NCI-H146 treated with DMSO at 0.1 percent for 48 hours (cell line): ENCODE results near the gene ANGPTL2.
"Not testable (repeated sequence)": the region's sequence is repeated elsewhere in the genome, so short reads cannot be mapped to it uniquely, and the experiment has no call there.

Experiments used
- DNase-seq: peaks from one replicate; lab custom pipeline; 2025; ENCODE audit not compliant: unreplicated experiment; lab: John Stamatoyannopoulos, UW

ANGPTL2 gene, protein sequence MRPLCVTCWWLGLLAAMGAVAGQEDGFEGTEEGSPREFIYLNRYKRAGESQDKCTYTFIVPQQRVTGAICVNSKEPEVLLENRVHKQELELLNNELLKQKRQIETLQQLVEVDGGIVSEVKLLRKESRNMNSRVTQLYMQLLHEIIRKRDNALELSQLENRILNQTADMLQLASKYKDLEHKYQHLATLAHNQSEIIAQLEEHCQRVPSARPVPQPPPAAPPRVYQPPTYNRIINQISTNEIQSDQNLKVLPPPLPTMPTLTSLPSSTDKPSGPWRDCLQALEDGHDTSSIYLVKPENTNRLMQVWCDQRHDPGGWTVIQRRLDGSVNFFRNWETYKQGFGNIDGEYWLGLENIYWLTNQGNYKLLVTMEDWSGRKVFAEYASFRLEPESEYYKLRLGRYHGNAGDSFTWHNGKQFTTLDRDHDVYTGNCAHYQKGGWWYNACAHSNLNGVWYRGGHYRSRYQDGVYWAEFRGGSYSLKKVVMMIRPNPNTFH

GRCh38 chr9:127122176-127123063 is at the start of gene ANGPTL2:
ANGPTL2 (minus strand) TSS chr9:127122635; CDS start chr9:127108731, 13,904 bp downstream.
- DNase-seq, result no peak

DNA sequence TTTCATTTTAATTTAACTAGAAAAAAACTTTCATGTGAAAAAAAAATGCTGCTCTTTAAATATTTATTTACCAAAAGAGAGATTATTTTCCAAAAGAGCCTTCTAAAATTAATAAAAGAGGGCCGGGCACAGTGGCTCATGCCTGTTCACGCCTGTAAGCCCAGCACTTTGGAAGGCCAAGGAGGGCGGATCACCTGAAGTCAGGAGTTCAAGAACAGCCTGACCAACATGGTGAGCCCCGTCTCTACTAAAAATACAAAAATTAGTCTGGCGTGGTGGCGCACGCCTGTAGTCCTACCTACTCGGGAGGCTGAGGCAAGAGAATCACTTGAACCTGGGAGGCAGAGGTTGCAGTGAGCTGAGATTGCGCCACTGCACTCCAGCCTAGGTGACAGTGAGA is 48.9 kb upstream of the ANGPTL2 start:
- DNase-seq, result not testable (repeated sequence)

- no peak for DNase-seq
Measured at GRCh38 chr9:127170652-127171051, 48.2 kb upstream of the ANGPTL2 start.

DNA sequence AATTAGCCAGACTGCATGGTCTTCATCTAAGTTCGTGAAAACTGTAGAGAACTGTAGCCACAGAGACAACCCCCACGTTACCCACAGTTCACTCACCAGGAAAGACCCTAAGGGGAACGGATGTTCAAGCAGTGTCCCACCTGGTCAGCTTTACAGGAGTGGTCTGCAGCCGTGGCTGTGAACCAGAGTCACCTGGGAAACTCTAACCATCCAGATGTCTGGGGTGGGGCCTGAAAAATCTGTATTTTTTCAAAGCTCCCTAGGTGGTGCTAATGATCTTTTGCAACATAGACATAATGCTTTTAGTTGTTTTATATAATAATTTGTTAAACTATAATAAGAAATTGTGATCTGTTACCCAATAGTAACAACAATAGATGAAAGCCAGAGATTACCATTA is 47.7 kb upstream of the ANGPTL2 start:
- DNase-seq, result no peak

DNA sequence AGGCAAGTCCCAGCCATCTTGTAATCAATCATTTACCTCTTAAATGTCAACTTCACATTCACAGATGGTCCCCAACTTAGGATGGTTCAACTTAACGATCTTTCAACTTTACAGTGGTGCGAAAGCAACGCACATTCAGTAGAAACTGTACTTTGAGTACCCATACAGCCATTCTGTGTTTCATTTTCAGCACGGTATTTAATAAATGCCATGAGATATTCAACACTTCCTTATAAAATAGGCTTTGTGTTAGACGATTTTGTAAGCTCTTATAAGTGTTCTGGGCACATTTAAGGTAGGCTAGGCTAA is 47.1 kb upstream of the ANGPTL2 start:
- no peak for DNase-seq

- DNase-seq, result no peak
Measured at GRCh38 chr9:127168756-127169574, 46.5 kb upstream of the ANGPTL2 start.

DNA sequence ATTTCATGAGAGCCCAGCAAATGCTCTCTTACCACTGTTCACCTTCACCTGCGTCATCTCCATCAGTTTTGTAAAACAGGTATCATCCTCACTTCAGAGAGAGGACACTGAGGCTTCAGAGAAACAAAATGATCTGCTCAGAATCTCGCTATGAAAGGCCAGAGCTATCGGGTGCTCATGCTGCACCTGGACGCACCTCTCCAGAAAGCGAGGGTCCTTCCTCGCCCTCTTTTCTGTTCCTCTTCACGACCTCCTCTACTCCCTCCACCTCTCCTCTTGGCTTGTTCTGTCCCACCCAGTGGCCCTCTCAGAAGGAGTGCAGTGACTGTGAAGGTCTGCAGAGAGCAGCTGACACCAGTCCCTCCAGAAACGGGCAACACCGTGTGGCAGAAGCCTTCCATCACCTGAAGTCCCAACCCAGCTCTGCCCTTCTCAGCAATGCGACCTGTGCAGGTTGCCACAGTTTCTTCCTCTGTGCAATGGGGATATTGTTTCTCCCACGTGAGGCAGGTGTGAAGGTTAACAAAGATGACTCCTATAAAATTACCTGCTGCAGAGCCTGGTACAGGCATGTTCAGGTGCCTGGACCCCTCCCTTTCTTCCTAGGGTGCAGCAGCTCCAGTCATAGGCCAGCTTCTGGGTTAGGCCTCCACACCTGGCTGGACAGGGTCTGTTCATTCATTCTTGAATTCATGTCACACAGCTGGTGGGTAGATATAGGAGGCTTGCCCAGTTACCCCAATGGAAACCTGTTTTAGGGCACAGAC is 45.3 kb upstream of the ANGPTL2 start:
- DNase-seq, result no peak

GRCh38 chr9:127166651-127167524 is 44.5 kb upstream of the ANGPTL2 start:
- DNase-seq, result no peak

DNA sequence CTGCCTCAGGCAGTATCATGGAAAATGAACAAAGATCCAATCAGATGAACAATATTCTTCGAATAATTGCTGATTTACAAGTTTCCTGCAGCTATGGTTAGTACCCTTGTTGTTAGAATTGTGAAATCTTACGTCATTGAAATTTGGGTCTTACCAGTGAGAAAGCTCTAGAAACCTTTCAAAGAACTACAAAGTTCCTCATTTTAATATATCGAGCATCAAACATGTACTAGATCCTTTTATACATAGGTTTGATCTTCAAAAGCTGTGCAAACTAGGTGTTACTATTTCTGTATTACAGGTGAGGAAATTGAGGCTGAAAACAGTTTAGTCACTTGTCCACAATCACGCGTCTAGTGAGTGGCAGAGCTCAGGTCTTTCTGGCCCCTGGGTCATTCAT is 43.7 kb upstream of the ANGPTL2 start:
- DNase-seq, result no peak

- DNase-seq, result no peak
Measured at GRCh38 chr9:127165116-127165515, 42.7 kb upstream of the ANGPTL2 start.

- no peak for DNase-seq
Measured at GRCh38 chr9:127163409-127163808, 41.0 kb upstream of the ANGPTL2 start.

DNA sequence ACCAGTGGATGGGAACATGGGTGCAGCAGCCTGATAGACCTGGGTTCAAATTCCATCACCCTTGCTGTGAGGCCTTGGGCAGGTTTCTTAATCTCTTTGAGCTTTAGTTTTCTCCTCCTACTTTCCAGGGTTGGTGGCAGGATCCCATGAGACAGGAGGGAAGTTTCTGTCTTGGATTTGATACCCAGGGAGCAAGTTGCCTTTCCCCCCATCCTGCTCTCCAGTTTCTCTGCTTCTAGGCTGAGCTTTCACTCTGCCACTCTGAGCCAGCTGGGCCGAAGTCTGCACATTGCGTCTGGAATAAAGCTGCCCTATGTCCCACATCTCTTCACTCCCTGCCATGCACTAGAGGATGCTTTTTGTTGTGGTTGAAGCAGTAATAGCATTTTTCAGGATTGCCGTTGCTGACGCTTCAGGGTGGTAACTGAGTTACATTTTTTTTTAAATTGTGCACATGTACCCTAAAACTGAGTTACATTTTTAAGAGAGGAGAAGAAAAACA is 40.5 kb upstream of the ANGPTL2 start:
- no peak for DNase-seq

DNA sequence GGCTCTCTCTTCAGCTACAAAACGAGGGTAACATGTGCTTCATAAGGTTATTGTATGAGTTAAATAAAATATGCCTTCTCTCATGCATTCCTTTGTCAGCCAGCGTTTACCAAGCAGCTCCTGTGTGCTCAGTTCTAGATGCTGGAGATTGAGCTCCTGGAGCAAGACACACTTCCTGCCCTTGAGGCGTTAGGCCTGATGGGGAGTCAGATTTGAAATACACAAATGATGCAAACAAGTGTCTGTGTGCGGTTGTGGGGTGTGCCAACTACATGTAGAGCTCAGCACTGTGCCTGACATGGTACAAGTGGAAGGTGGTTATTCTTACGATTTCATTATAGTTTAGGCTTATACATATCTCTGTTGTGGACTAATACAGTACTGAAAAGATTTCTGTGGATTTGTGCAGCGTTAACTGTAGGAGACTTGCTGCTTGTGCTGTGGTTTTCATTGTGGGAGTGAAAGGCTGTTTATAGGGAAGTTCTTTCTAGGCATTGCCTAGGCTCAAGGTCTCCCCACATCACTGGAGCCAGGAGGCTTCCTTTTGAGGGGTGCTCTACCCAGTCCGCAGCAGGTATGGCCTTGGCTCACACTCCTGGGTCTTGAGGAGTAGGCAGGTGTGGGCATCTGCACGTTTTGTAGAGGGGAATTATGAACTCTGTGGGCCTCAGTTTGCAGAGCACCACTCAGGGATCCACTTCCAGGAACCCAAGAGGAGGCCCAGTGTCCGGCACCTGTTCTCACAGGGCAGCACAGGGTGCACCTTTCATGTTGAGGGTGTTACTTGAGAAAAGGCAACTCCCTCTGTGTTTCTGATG is 39.8 kb upstream of the ANGPTL2 start:
- no peak for DNase-seq

DNA sequence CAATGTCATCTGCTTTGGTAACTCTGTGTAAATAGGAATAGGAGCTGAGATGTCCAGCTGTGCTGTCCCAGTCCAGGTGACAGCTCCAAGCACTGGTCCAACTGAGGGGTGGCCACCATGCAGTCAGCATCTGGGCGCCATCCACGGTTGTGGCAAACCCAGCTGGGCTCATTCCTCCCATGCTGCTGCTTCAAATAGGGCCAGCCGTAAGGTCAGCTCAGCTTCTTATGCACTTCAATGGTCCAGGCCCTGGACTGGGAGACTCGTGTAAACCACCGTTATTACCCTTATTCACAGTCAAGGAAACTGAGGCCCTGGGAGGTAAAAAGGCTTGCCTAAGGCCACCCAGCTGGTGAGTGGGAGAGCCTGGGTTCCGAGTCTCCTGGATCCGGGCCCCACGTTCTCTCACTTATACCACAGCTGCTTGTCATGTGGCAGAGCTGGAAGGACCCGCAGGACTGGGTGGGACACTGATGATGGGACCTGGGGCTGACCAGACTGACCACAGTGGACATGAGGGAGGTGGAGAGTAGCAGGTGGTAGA is 38.7 kb upstream of the ANGPTL2 start:
- DNase-seq, result no peak

- DNase-seq, result no peak
Measured at GRCh38 chr9:127159949-127160610, 37.6 kb upstream of the ANGPTL2 start.

DNA sequence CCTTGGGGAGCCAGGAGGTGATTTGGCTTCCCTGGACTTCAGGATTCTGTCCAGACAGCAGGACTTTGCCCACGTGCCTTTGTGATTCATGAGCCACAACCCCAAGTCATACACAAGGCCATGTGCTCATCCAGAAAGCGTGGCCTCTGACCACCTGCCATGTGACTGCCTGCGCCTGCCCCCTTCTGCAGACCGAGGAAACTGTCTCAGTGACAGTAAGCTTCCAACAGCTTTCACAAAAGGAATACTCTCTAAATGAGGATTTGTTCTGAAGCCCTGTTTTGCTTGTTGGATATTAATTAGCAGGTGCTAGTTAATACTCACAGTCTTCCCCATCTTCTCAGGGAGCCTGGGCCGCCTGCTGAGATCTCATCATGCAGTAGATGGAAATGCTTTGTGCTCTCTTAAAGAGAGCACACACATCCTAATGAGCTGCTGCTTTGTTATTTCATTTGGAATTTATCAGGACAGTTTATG is 36.9 kb upstream of the ANGPTL2 start:
- DNase-seq, result peak; percentile 12

DNA sequence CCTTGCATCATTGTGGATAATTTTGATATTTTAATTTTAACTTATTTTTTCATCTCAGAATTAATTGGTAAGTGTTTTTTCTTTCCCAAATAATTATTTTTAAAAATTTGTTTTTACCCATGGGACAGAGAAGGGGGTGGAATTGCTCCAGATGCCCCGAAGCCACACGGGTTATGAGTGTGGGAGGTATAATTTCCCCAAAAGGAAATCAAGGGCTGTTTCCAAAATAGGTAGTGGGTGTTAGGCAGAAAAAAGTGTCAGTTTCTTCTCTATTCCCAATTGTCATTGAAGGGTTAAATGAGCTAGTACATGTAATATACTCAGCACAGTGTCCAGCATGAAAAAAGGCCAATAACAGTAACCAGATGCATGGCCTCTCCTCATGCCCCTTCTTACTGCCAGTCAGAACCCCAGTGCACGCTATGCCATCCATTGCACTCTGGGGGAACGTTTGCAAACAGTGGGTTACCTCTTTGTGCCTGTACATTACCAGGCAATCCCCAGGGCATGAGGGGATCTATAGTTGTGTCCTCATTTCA is 36.4 kb upstream of the ANGPTL2 start:
- no peak for DNase-seq
